Endothelial cell of umbilical vein (primary cell): ENCODE results near the gene GNB5. TPM values are rescaled to one million over a fixed set of nuclear protein-coding genes. Genes with fewer than 3 reads are reported as not detected.

Experiments used
- BruUV-seq: library from RNA; stranded (reverse); fragments of 400-500 nt; replicated peaks from 2 replicates; lab custom pipeline; 2021; lab: Mats Ljungman, UMichigan
- CTCF ChIA-PET: fragments of 300-600, 350-600 bp; sonication (Branson Sonifier 250); formaldehyde crosslinking; loops from one replicate; lab custom pipeline; 2021; ENCODE audit warnings: antibody characterized with exemption, inconsistent platforms; lab: Charles Lee
- POLR2A ChIA-PET: fragments of 300-600, 350-600 bp; sonication (Branson Sonifier 250); formaldehyde crosslinking; loops from one replicate; lab custom pipeline; 2021; ENCODE audit warnings: antibody characterized with exemption, inconsistent platforms; lab: Charles Lee
- DNase-seq: peaks from one replicate; pipeline ENCODE4 v3.0.0-alpha.2; 2011; ENCODE audit warnings: low read depth, low spot score
- FAIRE-seq: peaks from 2 replicates; lab custom pipeline; 2011; peaks lifted over from hg19 to GRCh38; lab: Jason Lieb, UNC
- H2AFZ ChIP-seq: 2 replicates; pipeline ENCODE4 v1.6.0; 2012; ENCODE audit warnings: low read depth, low read length, control low read depth, inconsistent platforms
- H3K27ac ChIP-seq: 2 replicates; pipeline ENCODE4 v1.5.1; 2011; ENCODE audit warnings: low read depth, mild to moderate bottlenecking, control low read depth, low read length, moderate library complexity; ENCODE audit not compliant: insufficient read depth
- H3K27me3 ChIP-seq, 2 experiments: 2 replicates each; pipeline versions ENCODE4 v1.6.0 to v1.6.1; 2011; ENCODE audit warnings: low read length in 2 of 2, mixed read lengths in 1 of 2; ENCODE audit not compliant: control insufficient read depth in 2 of 2, insufficient read depth in 2 of 2
- H3K36me3 ChIP-seq, 2 experiments: 2 replicates in 1 of 2; 3 replicates in 1 of 2; pipeline ENCODE4 v1.5.1; 2011; ENCODE audit warnings: low read length in 2 of 2, mild to moderate bottlenecking in 1 of 2, moderate library complexity in 1 of 2; ENCODE audit not compliant: control insufficient read depth in 2 of 2, insufficient read depth in 2 of 2; ENCODE audit errors: extremely low read depth in 1 of 2
- H3K4me1 ChIP-seq: 3 replicates; pipeline ENCODE4 v1.5.1; 2011; ENCODE audit warnings: mild to moderate bottlenecking, low read length; ENCODE audit not compliant: control insufficient read depth, insufficient read depth; ENCODE audit errors: extremely low read depth
- H3K4me2 ChIP-seq: 2 replicates; pipeline ENCODE4 v1.6.1; 2011; ENCODE audit warnings: low read length, control low read depth, mixed read lengths; ENCODE audit not compliant: insufficient read depth
- H3K4me3 ChIP-seq, 3 experiments: fragments of 200-600 bp in 1 of 3; sonication (generic), shearing (Covaris generic) in 1 of 3; replicated peaks in 1 of 3; 2 replicates each; pipeline ENCODE4 v1.5.1; 2011 to 2016; ENCODE audit warnings: control low read depth in 3 of 3, low read length in 3 of 3, mild to moderate bottlenecking in 2 of 3, inconsistent platforms in 1 of 3, low read depth in 1 of 3, moderate library complexity in 1 of 3; ENCODE audit not compliant: insufficient read depth in 1 of 3
- H3K79me2 ChIP-seq: 2 replicates; pipeline ENCODE4 v1.6.0; 2012; ENCODE audit warnings: low read length, inconsistent platforms; ENCODE audit not compliant: control insufficient read depth, insufficient read depth
- H3K9ac ChIP-seq: replicated peaks from 2 replicates; pipeline ENCODE3; 2011; ENCODE audit warnings: low read length, control low read depth; ENCODE audit not compliant: insufficient read depth; ENCODE audit errors: extremely low read depth
- H3K9me1 ChIP-seq: replicated peaks from 3 replicates; pipeline ENCODE4 v1.6.0; 2011; ENCODE audit warnings: mild to moderate bottlenecking, low read length; ENCODE audit not compliant: control insufficient read depth, insufficient read depth; ENCODE audit errors: extremely low read depth
- H3K9me3 ChIP-seq: replicated peaks from 2 replicates; pipeline ENCODE4 v1.5.1; 2012; ENCODE audit warnings: low read length, inconsistent platforms; ENCODE audit not compliant: control insufficient read depth, insufficient read depth
- H4K20me1 ChIP-seq: replicated peaks from 2 replicates; pipeline ENCODE3; 2011; ENCODE audit warnings: mild to moderate bottlenecking, low read length; ENCODE audit not compliant: control insufficient read depth, insufficient read depth; ENCODE audit errors: extremely low read depth
- EZH2 ChIP-seq: IDR thresholded peaks from 2 replicates; pipeline ENCODE4 v1.6.1; 2012; ENCODE audit warnings: borderline replicate concordance, low read depth, mild to moderate bottlenecking, moderate library complexity, low read length, inconsistent platforms; ENCODE audit not compliant: severe bottlenecking
- FOS ChIP-seq: IDR thresholded peaks from 2 replicates; pipeline ENCODE4 v1.6.1; 2011; ENCODE audit warnings: mild to moderate bottlenecking, low read length, moderate library complexity, borderline replicate concordance; ENCODE audit not compliant: insufficient read depth
- GATA2 ChIP-seq: IDR thresholded peaks from 2 replicates; pipeline ENCODE4 v1.7.0; 2011; ENCODE audit warnings: low read depth, mild to moderate bottlenecking, moderate library complexity, mixed read lengths, low read length; ENCODE audit not compliant: insufficient read length, insufficient read depth
- JUN ChIP-seq: IDR thresholded peaks from 2 replicates; pipeline ENCODE4 v1.6.1; 2011; ENCODE audit warnings: borderline replicate concordance, low read depth; ENCODE audit not compliant: insufficient read length, insufficient read depth
- MYC ChIP-seq: IDR thresholded peaks from one replicate; pipeline ENCODE4 v1.6.1; 2011; ENCODE audit warnings: mild to moderate bottlenecking, low read depth, low read length
- POLR2A ChIP-seq: IDR thresholded peaks from 2 replicates; pipeline ENCODE4 v1.6.1; 2012; ENCODE audit warnings: low read depth, mild to moderate bottlenecking, control low read depth, low read length
- POLR2AphosphoS5 ChIP-seq: IDR thresholded peaks from 2 replicates; pipeline ENCODE4 v1.6.1; 2012; ENCODE audit warnings: low read depth, mild to moderate bottlenecking, control low read depth, low read length, moderate library complexity; ENCODE audit not compliant: insufficient read depth
- dilution Hi-C: fragments of 300-500 bp; cut with MboI; formaldehyde crosslinking; loops from one replicate; pipeline ENCODE4 v1.15.0; 2019; ENCODE audit warnings: low sequenced_read_pairs; ENCODE audit not compliant: extremely low pct_ligation_motif_present
- intact Hi-C: fragments of 100-400 bp; cut with micrococcal nuclease; formaldehyde crosslinking; loops from one replicate; pipeline ENCODE4 v1.10.0; 2022
- polyA plus RNA-seq, 4 experiments: library from polyadenylated mRNA; depleted of rRNA in 3 of 4; stranded (reverse) in 3 of 4; unstranded in 1 of 4; fragments of >200 nt; gene quantifications; 2 replicates each; pipeline versions ENCODE4 v1.2.1 to v1.2.3, GENCODE V29; 2011 to 2012; ENCODE audit warnings: missing spikeins in 1 of 4
- total RNA-seq: library from RNA; stranded (reverse); gene quantifications from 2 replicates; pipeline ENCODE4 v1.2.3, GENCODE V29; 2021
- TF ChIP-seq, protein P1 (sequence below), 2 donors: IDR thresholded peaks; 1 replicate in 1 of 2; 2 replicates in 1 of 2; pipeline ENCODE4 v1.5.1; 2011; ENCODE audit warnings: low read length in 2 of 2, mild to moderate bottlenecking in 2 of 2, moderate library complexity in 2 of 2, control low read depth in 1 of 2, inconsistent platforms in 1 of 2, low read depth in 1 of 2; ENCODE audit not compliant: insufficient read depth in 1 of 2; ENCODE audit errors: extremely low read depth in 1 of 2
- TF ChIP-seq, protein P2 (sequence below): IDR thresholded peaks from 2 replicates; pipeline ENCODE4 v1.6.1; 2011; ENCODE audit not compliant: insufficient read depth, insufficient read length

Gene GNB5
- total and polyA plus RNA-seq, 2 donors (not counting 3 experiments of a cell fraction or from before 2014, with no cell fraction given), result 15.6 to 16.8 TPM

DNA sequence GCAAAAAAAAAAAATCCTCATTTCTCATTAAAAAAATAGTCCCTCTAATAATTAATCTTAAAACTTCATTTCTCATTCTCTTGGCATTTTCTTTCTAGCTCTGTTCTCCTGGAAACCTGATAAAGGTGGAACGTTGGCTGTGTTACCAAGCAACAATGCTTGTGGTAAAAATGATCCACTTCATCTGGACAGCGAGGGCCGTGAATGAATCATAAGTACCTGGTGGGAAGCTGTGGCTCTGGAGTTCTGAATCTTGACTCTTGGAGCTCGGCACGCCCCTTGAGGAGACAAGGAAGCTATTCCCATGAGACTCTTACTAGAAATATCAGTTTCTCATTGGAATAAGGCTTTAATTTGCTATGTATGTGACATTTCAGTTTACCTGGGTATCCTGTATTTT, 111.2 kb downstream of the GNB5 start:
- H2AFZ ChIP-seq, result no peak overlapping the region
- BruUV-seq, result no TSS peak
- POLR2A ChIA-PET, result no interaction called here
- peaks cover 4% of the 10 kb centered on the region for H3K4me1 ChIP-seq
- no peak for DNase-seq
- TF ChIP-seq GATA2, result no peak
- no peak for TF ChIP-seq EZH2
- no peak for TF ChIP-seq FOS
- TF ChIP-seq, protein P1, sequence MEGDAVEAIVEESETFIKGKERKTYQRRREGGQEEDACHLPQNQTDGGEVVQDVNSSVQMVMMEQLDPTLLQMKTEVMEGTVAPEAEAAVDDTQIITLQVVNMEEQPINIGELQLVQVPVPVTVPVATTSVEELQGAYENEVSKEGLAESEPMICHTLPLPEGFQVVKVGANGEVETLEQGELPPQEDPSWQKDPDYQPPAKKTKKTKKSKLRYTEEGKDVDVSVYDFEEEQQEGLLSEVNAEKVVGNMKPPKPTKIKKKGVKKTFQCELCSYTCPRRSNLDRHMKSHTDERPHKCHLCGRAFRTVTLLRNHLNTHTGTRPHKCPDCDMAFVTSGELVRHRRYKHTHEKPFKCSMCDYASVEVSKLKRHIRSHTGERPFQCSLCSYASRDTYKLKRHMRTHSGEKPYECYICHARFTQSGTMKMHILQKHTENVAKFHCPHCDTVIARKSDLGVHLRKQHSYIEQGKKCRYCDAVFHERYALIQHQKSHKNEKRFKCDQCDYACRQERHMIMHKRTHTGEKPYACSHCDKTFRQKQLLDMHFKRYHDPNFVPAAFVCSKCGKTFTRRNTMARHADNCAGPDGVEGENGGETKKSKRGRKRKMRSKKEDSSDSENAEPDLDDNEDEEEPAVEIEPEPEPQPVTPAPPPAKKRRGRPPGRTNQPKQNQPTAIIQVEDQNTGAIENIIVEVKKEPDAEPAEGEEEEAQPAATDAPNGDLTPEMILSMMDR (IDR thresholded peaks at IDR 0.05; ENCODE audit: extremely low read depth in 1 of 2, insufficient read depth in 1 of 2, low read depth in 1 of 2, low read length in 2 of 2), result no peak
- TF ChIP-seq POLR2AphosphoS5, result no peak
- TF ChIP-seq POLR2A, result no peak
- no peak for TF ChIP-seq JUN
- TF ChIP-seq, protein P2, sequence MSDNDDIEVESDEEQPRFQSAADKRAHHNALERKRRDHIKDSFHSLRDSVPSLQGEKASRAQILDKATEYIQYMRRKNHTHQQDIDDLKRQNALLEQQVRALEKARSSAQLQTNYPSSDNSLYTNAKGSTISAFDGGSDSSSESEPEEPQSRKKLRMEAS, result no peak
- TF ChIP-seq MYC, result no peak
- no peaks in the 10 kb centered on the region for H3K27me3 ChIP-seq
- H4K20me1 ChIP-seq, result no peaks in the 10 kb centered on the region
- no peak overlapping the region for H3K4me3 ChIP-seq
- intact Hi-C loops (no loop called here), dilution Hi-C loops (no loop called here)
- H3K9ac ChIP-seq, result no peak overlapping the region
- CTCF ChIA-PET, result interaction anchor here (0.8 to 7.8 kb wide), 10 partner anchors 18 to 129 kb away, joined by 3 to 102 read pairs (median 9); partner anchors contain the start of gene BCL2L10
- H3K79me2 ChIP-seq, result no peaks in the 10 kb centered on the region
- FAIRE-seq, result no peak
- no peaks in the 10 kb centered on the region for H3K9me1 ChIP-seq
- H3K9me3 ChIP-seq, result no peaks in the 10 kb centered on the region
- no peak overlapping the region for H3K27ac ChIP-seq
- no peaks in the 10 kb centered on the region for H3K36me3 ChIP-seq
- no peak overlapping the region for H3K4me2 ChIP-seq
